ENCODE measurements around the gene BHLHA15.
A peak's percentile ranks its signal among the peaks of the same experiment; 100 is the strongest.

BHLHA15 gene

GRCh38 chr7:98250789-98251188 is 39.5 kb downstream of the BHLHA15 start:
- DNase-seq, result peak; percentile 59

- DNase-seq, result peak; percentile 80
Measured at GRCh38 chr7:98251231-98251600, 40.0 kb downstream of the BHLHA15 start.

GRCh38 chr7:98251601-98252424 is 40.6 kb downstream of the BHLHA15 start, which contains the start of gene TECPR1:
TSS of gene TECPR1 (minus strand) at chr7:98252232. CDS start at chr7:98246146, 6,086 bp downstream.
- peak; percentile 86 for DNase-seq

- no peak for DNase-seq
Measured at GRCh38 chr7:98252425-98253054, 41.3 kb downstream of the BHLHA15 start.

GRCh38 chr7:98254516-98254915 is 43.3 kb downstream of the BHLHA15 start:
- DNase-seq, result no peak

GRCh38 chr7:98254951-98255610 is 43.8 kb downstream of the BHLHA15 start:
- DNase-seq, result peak; percentile 42

- DNase-seq, result no peak
Measured at GRCh38 chr7:98256431-98256830, 45.2 kb downstream of the BHLHA15 start.

GRCh38 chr7:98257701-98258100 is 46.5 kb downstream of the BHLHA15 start:
- DNase-seq, result no peak

All from central memory CD4-positive, alpha-beta T cell (primary cell).